ENCODE results near the gene C3orf20. TPM values are rescaled to one million over a fixed set of nuclear protein-coding genes. Genes with fewer than 3 reads are reported as not detected.
"Not testable (repeated sequence)": the region's sequence is repeated elsewhere in the genome, so short reads cannot be mapped to it uniquely, and the experiment has no call there.

C3orf20 gene
- total RNA-seq, 1 donor from 2014 or later, result not detected

DNA sequence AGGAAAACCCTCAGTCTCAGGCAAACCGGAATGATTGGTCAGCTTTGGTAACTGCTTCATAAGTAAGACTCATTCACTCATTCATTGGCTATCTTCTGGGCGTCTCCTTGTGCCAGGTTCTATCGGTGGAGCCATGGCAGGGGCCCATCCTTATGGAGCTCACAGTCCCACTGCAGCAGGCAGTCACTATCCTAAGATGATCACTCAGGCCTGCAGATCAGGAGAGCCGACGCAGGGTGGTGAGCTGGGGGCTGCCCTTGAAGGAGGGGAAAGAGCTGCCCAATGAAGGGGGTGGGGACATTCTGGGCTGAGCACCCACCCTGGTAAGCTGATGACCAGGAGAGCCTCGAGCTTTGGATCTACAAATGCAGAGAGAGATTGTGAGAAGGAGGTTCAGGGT is 123.3 kb downstream of the C3orf20 start:
- DNase-seq, result no peak

DNA sequence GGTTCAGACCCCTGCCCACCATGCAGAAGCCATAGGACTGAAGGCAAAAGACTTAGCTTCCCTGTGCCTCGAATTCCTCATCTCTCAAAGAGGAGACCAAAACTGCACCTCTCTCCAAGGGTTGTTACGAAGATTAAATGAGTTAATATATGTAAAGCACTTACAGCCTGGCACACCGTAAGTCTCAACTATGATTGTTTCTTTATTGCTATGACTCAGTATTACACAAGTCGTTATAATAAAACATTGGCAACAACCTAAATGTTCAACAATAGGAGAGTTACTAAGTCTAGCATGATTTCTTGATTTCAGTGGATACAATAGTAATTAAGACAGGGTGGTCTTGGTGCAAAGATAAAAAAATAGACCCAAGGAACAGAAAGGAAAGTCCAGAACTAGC is 124.2 kb downstream of the C3orf20 start:
- no peak for DNase-seq

DNA sequence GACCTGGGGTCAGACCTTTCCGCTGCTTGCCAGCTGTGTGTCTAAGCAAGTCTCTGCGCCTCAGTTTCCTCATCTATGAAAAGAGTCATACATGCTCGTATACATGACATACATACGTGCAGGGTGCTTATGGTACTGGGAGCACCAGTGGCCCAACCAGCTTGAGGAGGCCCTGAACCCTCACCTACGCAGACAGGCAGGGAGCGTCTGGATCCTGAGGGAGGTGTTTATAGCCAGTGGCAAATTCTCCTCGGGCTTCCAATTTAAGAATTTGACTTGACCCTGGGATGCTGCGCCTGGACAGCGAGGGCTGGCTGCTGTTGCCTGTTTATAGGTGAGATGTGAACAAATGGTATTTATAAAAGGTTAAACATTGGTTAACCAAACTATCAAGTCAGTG is 126.1 kb downstream of the C3orf20 start:
- no peak for DNase-seq

DNA sequence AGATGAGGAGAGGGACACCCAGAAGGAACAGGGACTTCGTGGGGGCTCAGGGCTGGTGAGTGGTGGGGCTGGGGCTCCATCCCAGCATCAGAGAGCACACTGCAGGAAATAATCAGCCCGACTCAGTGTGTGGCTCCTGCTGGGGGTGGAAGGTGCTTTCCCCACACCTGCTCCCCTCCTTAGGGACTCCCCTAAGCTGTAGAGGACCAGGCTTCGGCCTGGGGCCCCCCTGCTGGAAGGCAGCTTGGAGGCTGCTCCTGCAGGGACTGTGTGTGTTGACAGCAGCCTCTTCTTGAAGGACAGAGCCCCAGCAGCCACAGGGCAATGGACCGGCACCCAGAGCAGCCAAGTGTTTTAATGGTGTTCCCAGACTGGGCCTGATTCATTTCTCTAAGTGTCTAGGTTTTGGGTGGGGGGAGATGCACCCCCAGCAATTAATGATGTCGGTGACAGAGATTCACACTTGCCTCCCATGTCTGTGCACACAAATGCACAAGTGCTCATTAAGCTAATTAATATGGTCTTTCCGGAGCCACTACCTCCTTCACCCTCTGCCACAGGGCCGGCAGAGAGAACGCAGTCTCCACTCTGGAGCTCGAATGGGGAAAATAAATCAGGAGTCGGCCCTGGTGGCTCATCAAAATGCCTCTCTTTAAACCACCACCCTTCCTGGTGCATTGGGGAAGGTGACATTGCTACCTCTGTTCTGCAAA is 126.9 kb downstream of the C3orf20 start:
- DNase-seq, result no peak

DNA sequence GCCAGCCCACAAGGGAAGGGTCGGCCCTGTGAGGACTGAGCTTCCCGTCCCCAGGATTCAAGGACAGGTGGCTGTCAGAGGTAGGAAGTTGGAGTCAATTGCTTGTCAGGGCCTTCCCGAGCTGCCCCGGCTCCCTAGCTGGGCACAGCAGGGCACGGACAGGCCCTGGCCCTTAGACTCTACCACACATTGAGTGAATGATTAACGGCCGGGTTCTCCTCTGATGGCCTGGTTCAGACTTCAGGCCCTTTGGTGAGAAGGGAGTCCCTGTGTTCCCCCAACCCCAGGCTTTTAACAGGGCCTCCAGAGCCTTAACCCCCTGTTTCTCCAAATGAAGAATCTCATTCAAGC is 127.4 kb downstream of the C3orf20 start:
- no peak for DNase-seq

DNA sequence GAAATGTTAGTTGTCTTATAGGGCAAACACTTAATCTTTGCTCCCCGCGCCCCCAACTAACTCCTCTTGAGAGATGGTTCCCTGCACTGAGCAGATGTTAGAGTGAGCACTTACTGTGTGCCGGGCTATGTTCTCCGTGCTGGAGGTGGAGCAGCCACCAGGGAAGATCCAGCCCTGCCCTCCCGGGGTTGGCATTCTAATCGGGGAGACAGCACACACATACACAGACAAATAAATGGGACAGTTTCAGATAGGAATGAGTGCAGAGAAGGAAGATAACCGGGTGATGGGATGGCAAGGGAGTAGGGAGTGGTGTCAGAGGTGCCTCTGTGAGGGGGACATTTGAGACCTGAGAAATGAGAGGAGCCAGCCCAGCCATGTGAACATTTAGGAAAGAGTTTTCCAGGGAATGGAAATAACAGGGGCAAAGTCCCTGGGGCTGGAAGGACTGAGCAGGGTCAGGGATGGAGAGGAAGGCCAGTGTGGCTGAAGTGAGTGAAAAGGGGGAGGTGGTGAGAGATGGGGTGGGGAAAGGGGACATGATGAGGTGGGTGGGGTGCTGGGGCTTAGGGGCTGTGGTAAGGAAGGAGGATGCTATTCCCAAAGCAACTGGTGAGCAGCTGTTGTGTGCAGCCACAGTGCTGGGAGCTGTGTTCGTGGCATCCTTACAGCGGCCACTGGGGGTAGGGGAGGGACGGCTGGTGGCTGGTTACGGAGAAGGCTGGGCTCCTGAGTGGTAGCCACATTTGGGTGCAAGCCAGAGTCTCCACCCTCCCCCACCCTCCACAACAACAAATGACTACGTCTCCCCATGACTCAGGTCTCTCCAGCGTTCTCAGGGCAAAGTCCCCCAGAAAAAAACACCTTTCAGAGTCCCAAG is 128.4 kb downstream of the C3orf20 start:
- DNase-seq, result no peak

DNA sequence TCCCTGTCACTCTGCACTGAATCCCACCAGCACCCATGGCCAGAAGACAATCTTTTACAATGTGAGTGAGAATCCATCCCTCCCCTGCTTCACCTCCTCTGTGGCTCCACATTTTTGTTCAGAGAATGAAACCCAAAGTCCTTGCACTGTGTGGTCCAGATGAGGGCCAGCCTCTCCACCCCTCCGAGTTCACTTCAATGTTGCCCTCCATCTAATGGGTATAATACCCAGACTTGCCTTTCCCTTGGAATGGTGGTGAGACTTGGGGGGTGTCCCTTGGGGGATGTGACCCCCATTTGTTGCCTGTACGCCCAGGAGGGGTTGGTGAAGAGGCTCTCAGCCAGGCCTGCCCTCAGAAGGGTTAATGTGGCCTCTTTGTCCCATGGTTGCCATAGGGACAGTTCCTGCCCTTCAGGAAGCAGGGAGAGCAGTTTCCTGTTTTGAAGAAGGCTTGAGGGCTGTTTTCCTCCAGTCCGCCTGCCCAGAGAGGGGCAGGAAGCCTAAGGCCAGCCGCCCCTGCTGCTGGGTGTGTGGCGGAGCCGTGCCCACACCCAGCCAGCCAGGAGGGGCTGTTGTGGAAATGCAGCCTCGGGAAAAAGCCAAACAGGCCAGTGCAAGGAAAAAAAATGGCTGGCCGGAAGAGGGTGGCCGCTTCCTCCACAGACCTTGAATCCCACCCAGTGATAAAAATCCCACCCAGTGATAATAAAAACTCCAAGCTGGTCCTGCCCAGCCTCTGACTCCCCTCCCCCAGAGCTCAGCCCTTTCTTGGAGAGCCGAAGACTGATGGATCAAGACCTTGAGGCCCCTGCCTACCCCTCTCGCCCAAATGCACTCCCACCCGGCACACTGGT is 129.3 kb downstream of the C3orf20 start:
- peak; percentile 18 for DNase-seq

DNA sequence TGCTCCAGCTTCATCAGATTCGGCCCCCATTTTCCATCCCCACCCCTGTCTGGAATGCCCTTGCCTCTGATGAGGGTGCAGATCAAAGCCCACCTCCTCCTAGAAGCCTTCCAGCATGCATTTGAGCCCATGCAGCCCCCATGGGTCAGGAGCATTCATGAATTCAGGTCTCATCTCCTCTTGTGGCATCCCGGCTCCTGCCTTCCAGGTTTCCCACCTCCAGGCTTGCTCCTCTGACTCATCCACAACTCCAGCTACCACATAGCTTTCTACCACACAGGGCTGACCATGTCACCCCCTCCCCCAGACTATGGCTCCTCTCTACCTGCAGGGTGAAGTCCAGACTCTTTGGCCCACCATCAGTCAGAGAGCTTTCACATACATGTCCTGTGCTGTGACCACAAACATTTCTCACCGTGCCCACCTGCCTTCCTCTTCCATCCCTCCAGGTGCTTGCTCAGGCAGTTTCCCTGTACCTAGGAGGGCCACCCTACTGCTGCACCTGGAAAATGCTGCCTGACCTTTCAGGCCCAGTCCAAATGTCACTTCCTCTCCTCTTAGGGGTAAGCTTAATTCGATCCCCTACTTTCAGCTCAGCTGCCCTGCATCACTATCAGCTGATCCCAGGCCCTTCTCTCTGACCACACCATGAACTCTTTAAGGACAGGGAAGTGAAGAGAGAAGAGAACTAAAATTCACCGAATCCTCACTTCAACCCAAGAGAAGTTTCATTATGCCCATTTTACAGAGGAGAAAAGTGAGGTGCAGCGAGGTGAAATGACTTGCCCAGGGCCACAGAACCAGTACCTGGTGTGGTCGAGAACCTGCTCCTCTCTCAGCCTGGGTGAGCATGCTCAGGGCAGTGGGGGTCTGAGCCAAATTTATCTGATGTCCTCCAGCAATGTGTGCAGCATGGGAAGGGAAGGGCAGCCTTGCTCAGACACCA is 130.2 kb downstream of the C3orf20 start:
- DNase-seq, result no peak

DNA sequence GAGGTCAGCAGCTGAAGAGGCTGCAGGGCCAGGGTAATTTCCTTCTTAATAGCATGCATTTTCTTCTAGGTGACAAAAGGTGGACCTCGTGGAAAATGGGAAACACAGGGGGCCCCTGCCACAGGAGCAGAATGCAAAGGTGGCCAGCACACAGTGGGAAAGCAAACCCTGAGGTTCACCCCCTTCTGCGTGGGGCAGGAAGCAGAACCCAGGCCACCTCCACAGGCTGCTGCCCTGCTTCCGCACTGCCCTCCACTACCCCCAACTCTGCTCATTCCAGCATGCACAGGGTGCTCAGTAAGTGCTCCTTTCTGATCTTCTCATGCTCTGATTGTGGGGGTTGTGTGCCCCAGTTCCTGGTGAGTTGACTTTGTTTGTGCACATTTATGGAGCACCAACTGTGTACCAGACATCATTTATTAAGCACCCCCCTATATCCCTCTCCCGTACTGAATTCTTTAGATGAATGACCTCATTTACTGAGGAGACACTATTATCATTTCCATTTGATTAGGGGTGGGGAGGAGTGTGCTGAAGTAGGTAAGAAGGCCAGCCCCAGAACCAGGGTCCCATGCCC is 131.1 kb downstream of the C3orf20 start:
- DNase-seq, result no peak

DNA sequence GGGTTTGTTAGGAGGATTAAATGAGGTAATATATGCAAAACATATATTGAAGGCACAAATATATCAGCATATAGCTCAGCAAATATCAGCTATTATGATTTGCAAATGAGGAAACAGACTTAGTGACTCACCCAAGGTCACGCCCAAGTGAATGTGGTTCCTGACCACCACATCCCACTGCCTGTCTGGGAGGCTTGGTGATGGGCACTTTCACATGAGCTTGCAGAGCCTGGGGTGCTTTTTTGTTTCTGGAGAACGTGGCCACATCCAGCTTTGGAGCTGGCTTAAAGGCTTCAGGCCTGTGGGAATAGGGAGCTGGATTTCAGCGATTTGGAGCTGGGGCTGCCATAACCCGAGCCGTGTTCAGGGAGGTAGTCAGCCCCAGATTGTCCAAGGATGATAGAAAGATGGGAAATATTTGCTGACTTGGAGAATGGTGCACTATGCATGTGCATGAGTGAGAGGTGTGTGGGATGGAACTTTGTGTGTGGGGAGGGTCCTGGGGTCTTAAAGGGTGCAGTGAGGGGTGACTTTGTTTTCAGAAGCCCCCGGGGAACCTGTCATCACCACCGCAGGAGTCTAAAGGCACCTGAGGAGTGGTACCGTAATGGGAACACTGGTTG is 131.8 kb downstream of the C3orf20 start:
- no peak for DNase-seq

DNA sequence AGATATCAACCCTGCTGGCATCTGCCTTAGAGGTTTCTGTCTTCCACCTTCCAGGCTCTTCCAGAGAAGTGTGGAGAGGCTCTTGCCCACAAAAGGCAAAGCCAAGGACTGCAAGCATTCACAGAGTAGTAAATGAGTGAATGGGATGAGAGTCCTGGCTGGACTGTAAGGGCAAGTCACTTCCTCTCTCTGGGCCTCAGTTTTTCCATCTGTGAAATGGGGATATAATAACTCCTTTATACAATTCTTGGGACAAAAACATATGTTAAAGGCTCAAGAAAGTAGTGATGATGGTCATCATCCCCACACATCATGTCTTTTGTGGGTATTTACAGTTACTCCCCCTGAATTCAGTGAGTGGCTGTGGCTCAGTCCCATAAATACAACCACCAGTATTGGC is 133.1 kb downstream of the C3orf20 start:
- DNase-seq, result no peak

DNA sequence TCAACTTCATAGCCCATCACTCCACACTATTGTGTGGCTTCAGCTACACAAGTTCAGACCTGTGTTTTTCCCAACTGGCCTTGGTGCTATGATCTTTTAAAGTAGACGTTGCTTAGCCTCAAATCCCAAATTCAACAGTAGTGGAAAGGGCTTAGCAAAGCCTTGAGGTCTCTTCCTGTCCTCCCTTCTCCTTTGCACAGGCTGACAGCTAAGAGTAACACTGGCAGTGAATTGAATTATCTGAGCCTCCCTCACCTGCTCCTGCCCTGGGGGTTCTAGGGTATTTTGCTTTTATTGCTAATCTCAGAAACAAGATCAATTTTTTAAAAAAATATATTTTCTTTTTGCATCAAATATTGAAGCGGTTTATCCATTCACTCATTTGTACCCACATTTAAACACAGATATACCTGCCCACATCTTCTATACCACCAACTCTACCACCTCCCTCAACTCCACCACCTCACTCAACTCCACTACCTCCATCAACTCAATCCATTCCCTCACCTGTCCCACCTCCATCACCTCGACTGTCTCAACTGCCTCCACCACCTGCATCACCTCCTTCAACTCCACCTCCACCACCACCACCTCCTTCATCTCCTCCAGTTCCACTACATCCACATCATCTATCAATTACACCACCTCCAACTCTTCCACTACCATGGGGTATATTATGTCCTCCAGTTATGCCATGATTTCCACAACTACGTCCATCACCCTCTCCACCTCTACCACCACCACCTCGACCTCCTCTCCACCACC is 133.7 kb downstream of the C3orf20 start:
- no peak for DNase-seq

DNA sequence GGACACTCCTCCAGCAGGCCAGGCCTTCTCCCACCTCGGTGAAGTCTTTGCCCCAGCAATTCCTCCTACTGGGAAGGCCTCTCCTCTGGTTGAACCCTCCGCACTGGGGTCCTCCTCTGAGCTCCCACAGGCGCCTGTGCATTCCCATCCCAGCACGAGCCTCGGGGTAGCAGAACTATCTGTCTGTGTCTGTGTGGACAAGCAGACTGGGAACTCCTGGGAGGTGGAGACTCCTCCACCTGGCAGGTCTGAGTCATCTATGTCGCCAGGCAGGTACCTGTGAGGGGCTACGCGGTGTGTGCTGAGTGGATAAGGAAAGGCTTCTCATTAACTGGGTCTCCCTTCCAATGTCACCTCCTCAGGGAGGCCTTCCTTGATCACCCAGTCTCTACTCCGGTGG is 134.7 kb downstream of the C3orf20 start:
- not testable (repeated sequence) for DNase-seq

DNA sequence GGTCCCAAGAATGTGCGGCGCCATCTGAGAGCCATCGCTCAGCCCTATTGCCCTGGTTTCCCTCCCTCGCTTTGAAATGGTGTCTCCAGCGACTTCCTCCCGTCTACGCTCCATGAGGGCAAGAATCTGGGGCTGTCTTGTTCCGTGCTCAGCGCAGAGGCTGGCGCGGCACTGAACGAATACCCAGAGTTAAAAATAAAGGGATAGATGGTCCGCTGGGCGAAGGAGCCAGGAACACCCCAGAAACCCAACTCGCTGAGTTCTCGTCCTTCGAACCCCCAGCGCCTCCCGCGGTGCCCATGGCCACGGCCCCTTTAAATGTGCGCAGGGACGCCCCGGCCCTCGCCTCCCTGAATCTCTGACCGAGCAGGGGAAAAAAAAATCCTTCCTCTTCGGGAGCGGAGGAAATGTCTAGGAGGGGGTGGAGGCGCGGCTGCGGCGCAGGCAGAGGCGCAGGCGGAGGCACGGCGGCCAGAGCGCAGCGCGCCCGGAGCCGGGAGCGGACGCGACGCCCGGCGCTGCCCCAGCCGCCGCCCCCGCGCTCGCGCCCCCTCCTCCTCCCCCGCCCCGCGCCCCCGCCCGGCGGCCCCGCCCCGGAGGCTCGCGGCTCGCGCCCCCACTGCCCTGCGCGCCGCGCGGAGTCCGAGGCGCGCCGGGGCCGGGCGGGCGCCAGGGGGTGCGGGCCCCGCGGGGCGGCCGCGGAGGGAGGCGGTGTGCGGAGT is 135.3 kb downstream of the C3orf20 start:
- no peak for DNase-seq

DNA sequence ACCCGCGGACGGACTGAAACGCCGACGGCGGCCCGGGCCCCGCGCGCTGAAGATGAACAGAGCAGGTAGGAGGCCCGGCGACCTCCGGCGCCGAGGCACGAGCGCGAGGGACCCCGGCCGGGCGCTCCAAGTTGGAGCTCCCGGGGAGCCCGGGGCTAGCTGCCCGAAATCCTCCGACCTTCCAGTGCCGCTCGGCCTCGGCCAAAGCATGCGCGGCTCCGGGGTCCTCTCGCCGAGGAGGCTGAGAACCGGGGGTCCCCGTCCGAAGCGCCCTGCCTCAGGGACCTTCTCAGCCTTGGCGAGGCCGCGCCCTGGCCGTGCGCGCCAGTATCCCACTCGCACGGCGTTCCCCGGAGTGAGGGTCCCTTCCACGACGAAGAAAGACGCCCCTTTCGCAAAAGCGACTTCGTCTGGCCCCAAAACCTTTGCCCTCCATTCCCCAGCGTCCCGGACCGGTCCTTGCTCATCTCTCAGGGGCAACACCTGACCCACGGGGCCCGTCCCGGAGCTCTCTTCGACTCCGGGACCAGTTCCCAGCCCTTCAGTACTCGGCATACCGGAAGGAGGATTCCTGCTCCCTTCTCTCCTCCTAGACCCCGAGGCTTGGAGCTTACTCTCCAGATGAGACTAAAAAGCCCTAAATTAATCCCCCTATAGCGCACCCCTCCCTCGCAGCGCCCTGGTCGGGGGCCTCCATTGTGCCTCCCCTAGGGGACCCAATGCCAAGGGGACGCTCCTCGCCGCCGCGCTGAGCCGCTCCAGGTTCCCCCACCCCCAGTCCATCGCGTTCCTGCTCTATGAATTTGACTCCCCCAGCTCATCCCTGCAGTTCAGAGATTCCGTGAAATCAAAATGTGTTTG is 136.1 kb downstream of the C3orf20 start:
- no peak for DNase-seq

DNA sequence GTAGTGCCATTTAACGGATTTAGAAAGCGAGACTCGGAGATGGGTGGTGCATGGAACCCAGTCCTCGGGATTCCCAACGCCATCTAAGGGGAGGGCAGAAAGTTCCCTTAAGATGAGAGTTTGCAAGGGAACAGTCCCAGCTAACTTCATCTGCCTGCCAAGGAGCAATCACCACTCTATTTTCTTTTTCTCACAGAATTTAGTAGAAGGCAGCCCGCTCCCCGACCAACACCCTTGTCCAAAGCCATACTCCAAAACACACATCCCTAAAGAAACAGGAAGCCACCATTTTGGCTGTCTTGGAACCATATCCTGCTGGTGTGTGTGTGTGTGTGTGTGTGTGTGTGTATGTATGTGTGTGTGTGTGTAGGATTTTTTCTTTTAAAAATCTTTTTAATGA is 136.7 kb downstream of the C3orf20 start:
- no peak for DNase-seq

DNA sequence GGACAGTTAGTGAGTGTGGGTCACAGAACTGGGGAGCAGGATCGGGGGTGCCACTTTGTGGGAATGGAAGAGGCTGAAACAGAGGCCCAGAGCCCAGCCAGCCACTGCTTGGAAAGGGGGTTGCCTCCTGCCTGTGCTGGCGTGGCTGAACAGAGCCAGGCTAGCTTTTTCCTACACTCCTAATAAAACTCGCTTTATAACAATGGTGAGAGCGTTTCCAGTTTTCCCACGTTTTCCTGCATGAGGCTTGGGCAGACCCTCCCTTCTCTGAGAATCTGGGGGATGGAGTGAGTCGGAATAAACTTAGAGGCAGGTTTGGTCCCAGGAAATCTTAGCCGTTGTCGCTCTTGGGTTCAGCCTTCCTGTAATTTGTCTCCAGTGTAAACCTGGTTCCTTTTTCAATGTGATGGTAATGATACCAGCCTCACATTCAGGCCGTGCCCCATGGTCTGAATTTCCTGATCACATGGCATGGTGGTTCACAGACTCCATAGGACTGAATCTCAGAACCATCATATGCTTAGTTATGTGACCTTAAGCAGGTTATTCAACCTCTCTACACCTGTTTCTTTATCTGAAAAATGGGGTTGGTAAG is 137.4 kb downstream of the C3orf20 start:
- DNase-seq, result no peak

DNA sequence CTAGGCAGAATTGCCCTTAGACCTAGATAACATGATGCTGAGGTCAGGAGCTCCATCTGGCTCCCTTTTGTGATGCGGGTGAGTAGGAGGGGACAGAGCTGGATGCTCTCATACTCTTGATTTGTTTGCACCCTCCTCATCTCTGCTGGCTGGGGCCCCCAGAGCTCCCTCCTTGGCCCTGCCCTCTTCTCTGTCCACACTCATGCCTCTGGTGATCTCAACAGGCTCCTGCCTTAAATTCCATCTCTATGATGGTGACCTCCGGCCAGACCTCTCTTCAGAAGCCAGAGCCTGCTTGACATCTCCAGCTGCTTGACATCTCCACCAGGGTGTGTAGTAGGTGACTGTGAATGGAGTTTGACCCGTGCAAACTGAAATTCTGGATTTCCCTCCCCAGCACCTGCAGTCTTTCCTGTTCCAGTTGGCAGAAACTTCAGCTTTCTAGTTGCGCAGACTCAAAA is 139.5 kb downstream of the C3orf20 start:
- no peak for DNase-seq

Measured in skin of body (tissue), 2 donors.